K562 (cell line): ENCODE data around the gene LRRC27. TPM values are rescaled to one million over a fixed set of nuclear protein-coding genes. Genes with fewer than 3 reads are reported as not detected.

Experiments used
- BCL6 ChIP-seq: fragments of 250-450 bp; sonication (Bioruptor Pico); IDR thresholded peaks from 2 replicates; pipeline ENCODE4 v1.4.0; 2020
- CAMTA2 ChIP-seq: fragments of 250-450 bp; sonication (Bioruptor Pico); conservative IDR thresholded peaks from 2 replicates; pipeline ENCODE4 v1.5.1; 2022
- CEBPZ ChIP-seq: fragments of 150-350 bp; IDR thresholded peaks from 2 replicates; pipeline ENCODE4 v1.6.1; 2014; ENCODE audit warnings: low read depth, mild to moderate bottlenecking, low read length, borderline replicate concordance
- CHD1 ChIP-seq: fragments of 200-600 bp; sonication (generic); IDR thresholded peaks from one replicate; pipeline ENCODE4 v1.6.1; 2012; ENCODE audit warnings: mild to moderate bottlenecking, moderate library complexity, low read length, inconsistent platforms
- CUX1 ChIP-seq: fragments of 200-800 bp; sonication (Bioruptor generic); IDR thresholded peaks from 2 replicates; pipeline ENCODE4 v1.6.1; 2016; ENCODE audit warnings: missing genetic modification characterization, missing compliant biosample characterization
- EP300 ChIP-seq: IDR thresholded peaks from 2 replicates; pipeline ENCODE4 v1.6.1; 2012; ENCODE audit warnings: low read length, improper control_type of control experiment
- ILF3 ChIP-seq: fragments of 450-650 bp; IDR thresholded peaks from 2 replicates; pipeline ENCODE4 v1.6.1; 2018; ENCODE audit warnings: antibody characterized with exemption, mild to moderate bottlenecking, moderate library complexity, borderline replicate concordance
- KLF1 ChIP-seq: fragments of 450-650 bp; IDR thresholded peaks from 2 replicates; pipeline ENCODE4 v1.6.1; 2016; ENCODE audit warnings: missing genetic modification characterization, missing compliant biosample characterization
- NR2F6 ChIP-seq: fragments of 450-650 bp; formaldehyde crosslinking; IDR thresholded peaks from 2 replicates; pipeline ENCODE4 v1.4.0; 2020; ENCODE audit warnings: mild to moderate bottlenecking
- RB1 ChIP-seq: fragments of 450-650 bp; IDR thresholded peaks from 2 replicates; pipeline ENCODE4 v1.6.1; 2017; ENCODE audit warnings: low read depth, mild to moderate bottlenecking
- TSHZ1 ChIP-seq: fragments of 250-450 bp; sonication (Bioruptor Pico); IDR thresholded peaks from 2 replicates; pipeline ENCODE4 v1.4.0; 2020; ENCODE audit warnings: mild to moderate bottlenecking, moderate library complexity
- ZBTB2 ChIP-seq: fragments of 450-650 bp; IDR thresholded peaks from 2 replicates; pipeline ENCODE4 v1.6.1; 2016; ENCODE audit warnings: antibody characterized with exemption
- ZFX ChIP-seq: sonication (generic); formaldehyde crosslinking; IDR thresholded peaks from 2 replicates; pipeline ENCODE4 v1.8.0; 2022; ENCODE audit warnings: mild to moderate bottlenecking, missing genetic modification reagents, moderate library complexity
- ZNF668 ChIP-seq: fragments of 250-450 bp; sonication (Bioruptor Pico); IDR thresholded peaks from 2 replicates; pipeline ENCODE4 v1.8.0; 2022; ENCODE audit warnings: mild to moderate bottlenecking, inconsistent platforms
- polyA plus RNA-seq, 8 experiments: library from polyadenylated mRNA; depleted of rRNA in 4 of 8; stranded (reverse) in 5 of 8; unstranded in 3 of 8; fragments of >200 nt; fragmentation: Nextera tagmentation in 2 of 8; fragmentation: Illumina TruSeq in 1 of 8; extraction: Ambion mirVana in 2 of 8; extraction: Trizol in 1 of 8; gene quantifications; 2 replicates each; pipeline versions ENCODE4 v1.2.1 to v1.2.3, GENCODE V29; 2011 to 2014; ENCODE audit warnings: inconsistent platforms in 1 of 8, missing spikeins in 1 of 8
- total RNA-seq, 7 experiments: library from RNA; depleted of rRNA in 6 of 7; stranded (reverse); fragments of >200 nt in 6 of 7; fragmentation: Illumina TruSeq in 2 of 7; extraction: Trizol in 2 of 7; gene quantifications; 2 replicates each; pipeline versions ENCODE4 v1.2.1 to v1.2.3, GENCODE V29; 2011 to 2021; ENCODE audit warnings: low replicate concordance in 1 of 7

The LRRC27 gene
- total and polyA plus RNA-seq, 9 of the 15 experiments (the other 6 are each of a cell fraction or from before 2014, with no cell fraction given), result 0.10 to 2.7 (median 1.4) TPM

GRCh38 chr10:132311338-132311939, 20.6 kb upstream of the LRRC27 start (continued):
- TF ChIP-seq CEBPZ (no peak), CHD1 (no peak), TSHZ1 (CRISPR knock-in tag) (no peak), ZNF668 (CRISPR knock-in tag) (no peak), BCL6 (no peak), CAMTA2 (CRISPR knock-in tag) (no peak), KLF1 (no peak), RB1 (0 out of 2 replicates have a peak, but pooled peaks have one; percentile 15), ZFX (CRISPR knock-in tag) (peak; percentile 53; the same call in 1 of the 2 replicates), NR2F6 (CRISPR knock-in tag) (no peak), ZBTB2 (no peak), ILF3 (no peak), EP300 (peak; percentile 18; the same call in 1 of the 2 replicates), CUX1 (no peak)
